BJ (cell line): ENCODE measurements around the gene PPM1A. TPM values are rescaled to one million over a fixed set of nuclear protein-coding genes. Genes with fewer than 3 reads are reported as not detected.

ENCODE experiments used
- CTCF ChIA-PET: fragments of 350-600 bp; formaldehyde crosslinking; extraction: SDS; loops from one replicate; lab custom pipeline; 2021; ENCODE audit warnings: antibody characterized with exemption, inconsistent platforms; lab: Yijun Ruan, JAX
- POLR2A ChIA-PET: fragments of 300-600 bp; sonication (Branson Sonifier 250); formaldehyde crosslinking; extraction: SDS; loops from one replicate; lab custom pipeline; 2021; ENCODE audit warnings: antibody characterized with exemption; lab: Charles Lee
- DNase-seq: peaks from one replicate; pipeline ENCODE4 v3.0.0-alpha.2; 2011; ENCODE audit warnings: low read depth
- H3K27me3 ChIP-seq: 2 replicates; pipeline ENCODE4 v1.6.0; 2011; ENCODE audit warnings: low read length; ENCODE audit not compliant: control insufficient read depth, insufficient read depth
- H3K36me3 ChIP-seq: 2 replicates; pipeline ENCODE4 v1.5.1; 2011; ENCODE audit warnings: low read length; ENCODE audit not compliant: control insufficient read depth, insufficient read depth
- H3K4me3 ChIP-seq: 2 replicates; pipeline ENCODE4 v1.5.1; 2011; ENCODE audit warnings: low read depth, mild to moderate bottlenecking, control low read depth, low read length
- CTCF ChIP-seq: IDR thresholded peaks from 2 replicates; pipeline ENCODE4 v1.5.1; 2011; ENCODE audit warnings: low read depth, mild to moderate bottlenecking, control low read depth, inconsistent platforms, low read length, moderate library complexity; ENCODE audit not compliant: insufficient read depth
- polyA plus RNA-seq: library from polyadenylated mRNA; depleted of rRNA; stranded (reverse); fragments of >200 nt; gene quantifications from 2 replicates; pipeline ENCODE4 v1.2.3, GENCODE V29; 2011

Gene PPM1A
- polyA plus RNA-seq, 1 experiment, result 18.5 TPM

- no peaks in the 10 kb centered on the region for H3K36me3 ChIP-seq
- ChIA-PET CTCF (no interaction called here), POLR2A (no interaction called here)
- DNase-seq, result no peak
- no peak for TF ChIP-seq CTCF
- no peak overlapping the region for H3K4me3 ChIP-seq
- H3K27me3 ChIP-seq, result peaks cover 3% of the 10 kb centered on the region; the same call in 1 of the 2 replicates
These were observed 28.9 kb upstream of the PPM1A start for GRCh38 chr14:60220084-60220483.

- no peak for DNase-seq
- Histone ChIP-seq H3K27me3 (peaks cover 3% of the 10 kb centered on the region; the same call in 1 of the 2 replicates), H3K36me3 (no peaks in the 10 kb centered on the region), H3K4me3 (no peak overlapping the region)
- ChIA-PET CTCF (interaction anchor here (0.6 kb wide), 1 partner anchor 92 kb away, joined by 4 read pairs; no protein-coding TSS in a partner anchor), POLR2A (no interaction called here)
- TF ChIP-seq CTCF, result no peak
These were observed 28.1 kb upstream of the PPM1A start for GRCh38 chr14:60220917-60221316.

- Histone ChIP-seq H3K4me3 (no peak overlapping the region), H3K27me3 (no peaks in the 10 kb centered on the region), H3K36me3 (no peaks in the 10 kb centered on the region)
- ChIA-PET CTCF (no interaction called here), POLR2A (no interaction called here)
- no peak for DNase-seq
- TF ChIP-seq CTCF, result no peak
These were observed 27.6 kb upstream of the PPM1A start for GRCh38 chr14:60221457-60221856.

- ChIA-PET POLR2A (no interaction called here), CTCF (no interaction called here)
- Histone ChIP-seq H3K4me3 (no peak overlapping the region), H3K27me3 (no peaks in the 10 kb centered on the region), H3K36me3 (no peaks in the 10 kb centered on the region)
- TF ChIP-seq CTCF, result no peak
- no peak for DNase-seq
These were observed 26.2 kb upstream of the PPM1A start for GRCh38 chr14:60222820-60223219.

- Histone ChIP-seq H3K27me3 (no peaks in the 10 kb centered on the region), H3K36me3 (no peaks in the 10 kb centered on the region), H3K4me3 (no peak overlapping the region)
- CTCF ChIA-PET, result no interaction called here
- no peak for DNase-seq
- POLR2A ChIA-PET, result no interaction called here
- no peak for TF ChIP-seq CTCF
These were observed 23.8 kb upstream of the PPM1A start for GRCh38 chr14:60225265-60225664.
